DMS53 treated with DMSO at 0.1 percent for 48 hours (cell line): ENCODE measurements around the gene MED14.
"Not testable (repeated sequence)": the region's sequence is repeated elsewhere in the genome, so short reads cannot be mapped to it uniquely, and the experiment has no call there.

Source experiments
- DNase-seq: peaks from one replicate; lab custom pipeline; 2025; ENCODE audit not compliant: unreplicated experiment; lab: John Stamatoyannopoulos, UW

Gene MED14

GRCh38 chrX:40735325-40736169 is at the start of gene MED14:
TSS of gene MED14 (minus strand) at chrX:40735542. CDS start at chrX:40735412, 130 bp downstream.
- DNase-seq, result peak; percentile 66

GRCh38 chrX:40784516-40785151 is 49.3 kb upstream of the MED14 start:
- DNase-seq, result no peak

- not testable (repeated sequence) for DNase-seq
Observed at GRCh38 chrX:40782644-40783259, 47.4 kb upstream of the MED14 start.

- no peak for DNase-seq
Observed at GRCh38 chrX:40780951-40781350, 45.6 kb upstream of the MED14 start.

GRCh38 chrX:40780082-40780481 is 44.7 kb upstream of the MED14 start:
- no peak for DNase-seq

GRCh38 chrX:40778861-40779575 is 43.7 kb upstream of the MED14 start:
- DNase-seq, result no peak

- no peak for DNase-seq
Observed at GRCh38 chrX:40773809-40774208, 38.5 kb upstream of the MED14 start.

- DNase-seq, result no peak
Observed at GRCh38 chrX:40773188-40773587, 37.8 kb upstream of the MED14 start.

- DNase-seq, result no peak
Observed at GRCh38 chrX:40772290-40772689, 36.9 kb upstream of the MED14 start.

- no peak for DNase-seq
Observed at GRCh38 chrX:40761762-40762161, 26.4 kb upstream of the MED14 start.

- DNase-seq, result no peak
Observed at GRCh38 chrX:40759374-40759773, 24.0 kb upstream of the MED14 start.

- no peak for DNase-seq
Observed at GRCh38 chrX:40757058-40757457, 21.7 kb upstream of the MED14 start.

- no peak for DNase-seq
Observed at GRCh38 chrX:40755291-40756249, 20.2 kb upstream of the MED14 start.

GRCh38 chrX:40749681-40750494 is 14.5 kb upstream of the MED14 start:
- no peak for DNase-seq

- DNase-seq, result no peak
Observed at GRCh38 chrX:40748977-40749376, 13.6 kb upstream of the MED14 start.

- DNase-seq, result no peak
Observed at GRCh38 chrX:40746521-40746920, 11.2 kb upstream of the MED14 start.

GRCh38 chrX:40736170-40736505 is 796 bp upstream of the MED14 start:
- peak; percentile 21 for DNase-seq

GRCh38 chrX:40734971-40735324 is 394 bp downstream of the MED14 start:
- no peak for DNase-seq

- no peak for DNase-seq
Observed at GRCh38 chrX:40733706-40734105, 1.6 kb downstream of the MED14 start.

GRCh38 chrX:40732499-40732898 is 2.8 kb downstream of the MED14 start:
- not testable (repeated sequence) for DNase-seq
